Gastroesophageal sphincter (tissue), 3 donors: ENCODE data around the gene VPS13D.

ENCODE experiments used
- EP300 ChIP-seq: sonication (generic); formaldehyde crosslinking; IDR thresholded peaks from one replicate; pipeline ENCODE4 v1.6.1; 2017; ENCODE audit warnings: antibody characterized with exemption, mild to moderate bottlenecking
- POLR2A ChIP-seq, 2 donors: fragments of 450-650 bp; IDR thresholded peaks; one replicate each; pipeline ENCODE4 v1.6.1; 2017; ENCODE audit warnings: antibody characterized with exemption in 2 of 2, mild to moderate bottlenecking in 2 of 2, moderate library complexity in 1 of 2
- POLR2AphosphoS5 ChIP-seq: sonication (generic); formaldehyde crosslinking; IDR thresholded peaks from one replicate; pipeline ENCODE4 v1.6.1; 2017; ENCODE audit warnings: antibody characterized with exemption
- TF ChIP-seq, protein P1 (sequence below), 4 experiments: fragments of 200-600 bp in 2 of 4; fragments of 450-650 bp in 2 of 4; sonication (generic) in 1 of 4; IDR thresholded peaks; one replicate each; pipeline ENCODE4 v1.5.1; 2017 to 2019; ENCODE audit warnings: antibody characterized with exemption in 4 of 4, mild to moderate bottlenecking in 2 of 4, moderate library complexity in 2 of 4

- TF ChIP-seq, protein P1, sequence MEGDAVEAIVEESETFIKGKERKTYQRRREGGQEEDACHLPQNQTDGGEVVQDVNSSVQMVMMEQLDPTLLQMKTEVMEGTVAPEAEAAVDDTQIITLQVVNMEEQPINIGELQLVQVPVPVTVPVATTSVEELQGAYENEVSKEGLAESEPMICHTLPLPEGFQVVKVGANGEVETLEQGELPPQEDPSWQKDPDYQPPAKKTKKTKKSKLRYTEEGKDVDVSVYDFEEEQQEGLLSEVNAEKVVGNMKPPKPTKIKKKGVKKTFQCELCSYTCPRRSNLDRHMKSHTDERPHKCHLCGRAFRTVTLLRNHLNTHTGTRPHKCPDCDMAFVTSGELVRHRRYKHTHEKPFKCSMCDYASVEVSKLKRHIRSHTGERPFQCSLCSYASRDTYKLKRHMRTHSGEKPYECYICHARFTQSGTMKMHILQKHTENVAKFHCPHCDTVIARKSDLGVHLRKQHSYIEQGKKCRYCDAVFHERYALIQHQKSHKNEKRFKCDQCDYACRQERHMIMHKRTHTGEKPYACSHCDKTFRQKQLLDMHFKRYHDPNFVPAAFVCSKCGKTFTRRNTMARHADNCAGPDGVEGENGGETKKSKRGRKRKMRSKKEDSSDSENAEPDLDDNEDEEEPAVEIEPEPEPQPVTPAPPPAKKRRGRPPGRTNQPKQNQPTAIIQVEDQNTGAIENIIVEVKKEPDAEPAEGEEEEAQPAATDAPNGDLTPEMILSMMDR (IDR thresholded peaks at IDR 0.05), result no peak
- TF ChIP-seq POLR2AphosphoS5 (no peak), EP300 (no peak), POLR2A (IDR thresholded peaks at IDR 0.05) (no peak)
Observed at GRCh38 chr1:12445257-12445656, 215.4 kb downstream of the VPS13D start.
